HG03575 (cell line): ENCODE results near the gene CCT8.
A peak's percentile ranks its signal among the peaks of the same experiment; 100 is the strongest.
"Not testable (repeated sequence)": the region's sequence is repeated elsewhere in the genome, so short reads cannot be mapped to it uniquely, and the experiment has no call there.

ENCODE experiments used
- ATAC-seq: cut with Tn5 transposase; IDR thresholded peaks from one replicate; pipeline ENCODE4 v1.9.1; 2021; ENCODE audit not compliant: unreplicated experiment, insufficient number of reproducible peaks, low FRiP score; ENCODE audit errors: extremely low read depth

CCT8 gene

GRCh38 chr21:29030909-29031308 is 42.5 kb downstream of the CCT8 start:
- no peak for ATAC-seq

- no peak for ATAC-seq
Observed at GRCh38 chr21:29029524-29029923, 43.9 kb downstream of the CCT8 start.

- ATAC-seq: no peak
Observed at GRCh38 chr21:29025328-29025713, 48.1 kb downstream of the CCT8 start.

- peak; percentile 79 for ATAC-seq
Observed at GRCh38 chr21:29024474-29025327, 48.7 kb downstream of the CCT8 start, which contains the start of gene USP16. Gene USP16 (plus strand): TSS chr21:29024668. CDS start chr21:29027914, 3,246 bp downstream.

- ATAC-seq: no peak
Observed at GRCh38 chr21:29022166-29022565, 51.3 kb downstream of the CCT8 start.

- no peak for ATAC-seq
Observed at GRCh38 chr21:29018540-29018939, 54.9 kb downstream of the CCT8 start.

GRCh38 chr21:29017639-29018237 is 55.7 kb downstream of the CCT8 start:
- ATAC-seq: no peak

- ATAC-seq: not testable (repeated sequence)
Observed at GRCh38 chr21:29011236-29011635, 62.2 kb downstream of the CCT8 start.

GRCh38 chr21:29008367-29008766 is 65.1 kb downstream of the CCT8 start:
- no peak for ATAC-seq

GRCh38 chr21:29007810-29008209 is 65.6 kb downstream of the CCT8 start:
- no peak for ATAC-seq

GRCh38 chr21:29007135-29007534 is 66.3 kb downstream of the CCT8 start:
- no peak for ATAC-seq
